Naive thymus-derived CD8-positive, alpha-beta T cell (primary cell): Measurements from ENCODE around the gene TMEM132D. TPM values are rescaled to one million over a fixed set of nuclear protein-coding genes. Genes with fewer than 3 reads are reported as not detected.

Experiments
- ATAC-seq, 2 donors: fragments of 150-1000 bp; cut with Tn5 transposase in 1 of 2; sonication (Bioruptor Pico), chemical (Tn5 transposase) in 1 of 2; 1 replicate in 1 of 2; 2 replicates in 1 of 2; pipeline ENCODE4 v1.10.0; 2021; ENCODE audit warnings: mild to moderate bottlenecking in 2 of 2, moderate library complexity in 2 of 2
- POLR2A ChIA-PET: fragments of 350-600 bp; sonication (Branson Sonifier 250); formaldehyde crosslinking; loops from one replicate; lab custom pipeline; 2021; ENCODE audit warnings: antibody characterized with exemption; lab: Charles Lee
- DNase-seq, 10 donors: peaks; one replicate each; pipeline versions ENCODE4 v3.0.0 to v3.0.0-alpha.2; 2020 to 2022
- H3K27ac Mint-ChIP-seq, 10 donors: one replicate each; pipeline ENCODE4 v1.8.0; 2020 to 2022; ENCODE audit warnings: mild to moderate bottlenecking in 10 of 10, mixed read lengths in 10 of 10, moderate library complexity in 4 of 10, inconsistent platforms in 1 of 10
- H3K27me3 Mint-ChIP-seq, 5 donors: one replicate each; pipeline ENCODE4 v1.8.0; 2021 to 2022; ENCODE audit warnings: mixed read lengths in 5 of 5
- H3K36me3 Mint-ChIP-seq, 3 donors: one replicate each; pipeline ENCODE4 v1.8.0; 2020 to 2022; ENCODE audit warnings: mixed read lengths in 3 of 3, mild to moderate bottlenecking in 2 of 3, inconsistent platforms in 1 of 3
- H3K4me1 Mint-ChIP-seq, 4 donors: one replicate each; pipeline ENCODE4 v1.8.0; 2021 to 2022; ENCODE audit warnings: mixed read lengths in 4 of 4
- H3K4me3 Mint-ChIP-seq, 10 donors: one replicate each; pipeline ENCODE4 v1.8.0; 2020 to 2022; ENCODE audit warnings: mild to moderate bottlenecking in 10 of 10, mixed read lengths in 10 of 10, moderate library complexity in 6 of 10, inconsistent platforms in 1 of 10
- H3K9me3 Mint-ChIP-seq, 9 donors: one replicate each; pipeline ENCODE4 v1.8.0; 2020 to 2022; ENCODE audit warnings: mixed read lengths in 9 of 9, mild to moderate bottlenecking in 3 of 9, inconsistent platforms in 1 of 9, moderate library complexity in 1 of 9
- polyA plus RNA-seq, 3 donors: library from polyadenylated mRNA; unstranded; fragments of 300-500 nt; fragmentation: Illumina TruSeq; gene quantifications; one replicate each; pipeline ENCODE4 v1.2.3, GENCODE V29; 2021
- total RNA-seq, 8 experiments: library from RNA in 2 of 8; stranded (reverse) in 2 of 8; gene quantifications; one replicate each; pipeline ENCODE4 v1.2.3 and lab custom pipeline; 2021 to 2026

Gene TMEM132D
- total and polyA plus RNA-seq, 5 experiments from 2014 or later: not detected

- ATAC-seq (no peak), DNase-seq (no peak)
- H3K4me3 Mint-ChIP-seq: no peak overlapping the region
- H3K4me1 Mint-ChIP-seq: no peaks in the 10 kb centered on the region
- POLR2A ChIA-PET: no interaction called here
- H3K27ac Mint-ChIP-seq: no peak overlapping the region
- peaks cover 0 to 2% (median 0%) of the 10 kb centered on the region in 5 donors for H3K27me3 Mint-ChIP-seq
- peaks cover 0 to 14% (median 1%) of the 10 kb centered on the region in 9 donors for H3K9me3 Mint-ChIP-seq
- no peaks in the 10 kb centered on the region for H3K36me3 Mint-ChIP-seq
Observed at GRCh38 chr12:129226851-129227250, 677.0 kb downstream of the TMEM132D start.

- ATAC-seq: no peak
- Mint-ChIP-seq H3K27me3 (peaks cover 0 to 2% (median 0%) of the 10 kb centered on the region in 5 donors), H3K9me3 (peaks cover 0 to 14% (median 3%) of the 10 kb centered on the region in 9 donors), H3K4me3 (no peak overlapping the region), H3K27ac (no peak overlapping the region), H3K4me1 (no peaks in the 10 kb centered on the region), H3K36me3 (no peaks in the 10 kb centered on the region)
- POLR2A ChIA-PET: no interaction called here
- DNase-seq: no peak
Observed at GRCh38 chr12:129226005-129226404, 677.8 kb downstream of the TMEM132D start.

- ATAC-seq (no peak), DNase-seq (no peak)
- Mint-ChIP-seq H3K27ac (peak overlapping the region in 1 of 10 donors; percentile 4), H3K36me3 (peaks cover 0 to 7% (median 0%) of the 10 kb centered on the region in 3 donors), H3K9me3 (peaks cover 0 to 27% (median 18%) of the 10 kb centered on the region in 9 donors), H3K4me3 (no peak overlapping the region), H3K4me1 (no peaks in the 10 kb centered on the region), H3K27me3 (peaks cover 0 to 7% (median 0%) of the 10 kb centered on the region in 5 donors)
- POLR2A ChIA-PET: no interaction called here
Observed at GRCh38 chr12:129215556-129215955, 688.3 kb downstream of the TMEM132D start.

GRCh38 chr12:129213551-129213950 lies 690.3 kb downstream of the TMEM132D start:
- POLR2A ChIA-PET: no interaction called here

GRCh38 chr12:129211862-129212630 lies 691.8 kb downstream of the TMEM132D start:
- H3K4me3 Mint-ChIP-seq: no peak overlapping the region

More at GRCh38 chr12:129213551-129213950, 690.3 kb downstream of the TMEM132D start:
- Mint-ChIP-seq H3K9me3 (peaks cover 0 to 27% (median 14%) of the 10 kb centered on the region in 9 donors), H3K4me1 (no peaks in the 10 kb centered on the region), H3K27me3 (peaks cover 0 to 8% (median 0%) of the 10 kb centered on the region in 5 donors), H3K4me3 (no peak overlapping the region), H3K36me3 (peaks cover 0 to 7% (median 0%) of the 10 kb centered on the region in 3 donors), H3K27ac (no peak overlapping the region)
- ATAC-seq (no peak), DNase-seq (no peak)

GRCh38 chr12:129208566-129208965 lies 695.3 kb downstream of the TMEM132D start:
- no peak for DNase-seq

More at GRCh38 chr12:129211862-129212630, 691.8 kb downstream of the TMEM132D start:
- DNase-seq (no peak), ATAC-seq (no peak)
- POLR2A ChIA-PET: no interaction called here
- H3K27ac Mint-ChIP-seq: no peak overlapping the region
- peaks cover 0 to 25% (median 11%) of the 10 kb centered on the region in 9 donors for H3K9me3 Mint-ChIP-seq
- H3K4me1 Mint-ChIP-seq: no peaks in the 10 kb centered on the region
- H3K36me3 Mint-ChIP-seq: peaks cover 0 to 7% (median 0%) of the 10 kb centered on the region in 3 donors
- peaks cover 0 to 12% (median 0%) of the 10 kb centered on the region in 5 donors for H3K27me3 Mint-ChIP-seq

GRCh38 chr12:129207084-129207483 lies 696.7 kb downstream of the TMEM132D start:
- no peak for ATAC-seq
- POLR2A ChIA-PET: no interaction called here
- Mint-ChIP-seq H3K4me3 (no peak overlapping the region), H3K27me3 (peaks cover 0 to 19% (median 2%) of the 10 kb centered on the region in 5 donors), H3K4me1 (no peaks in the 10 kb centered on the region), H3K9me3 (peaks cover 0 to 10% (median 3%) of the 10 kb centered on the region in 9 donors), H3K36me3 (no peaks in the 10 kb centered on the region), H3K27ac (no peak overlapping the region)
- DNase-seq: no peak

More at GRCh38 chr12:129208566-129208965, 695.3 kb downstream of the TMEM132D start:
- Mint-ChIP-seq H3K4me3 (no peak overlapping the region), H3K9me3 (peaks cover 0 to 10% (median 3%) of the 10 kb centered on the region in 9 donors), H3K27me3 (peaks cover 0 to 19% (median 2%) of the 10 kb centered on the region in 5 donors), H3K27ac (no peak overlapping the region), H3K36me3 (no peaks in the 10 kb centered on the region), H3K4me1 (no peaks in the 10 kb centered on the region)
- POLR2A ChIA-PET: no interaction called here
- no peak for ATAC-seq

GRCh38 chr12:129203456-129203855 lies 700.4 kb downstream of the TMEM132D start:
- ATAC-seq: no peak
- peaks cover 0 to 14% (median 7%) of the 10 kb centered on the region in 9 donors for H3K9me3 Mint-ChIP-seq
- H3K27me3 Mint-ChIP-seq: peaks cover 0 to 11% (median 0%) of the 10 kb centered on the region in 5 donors
- H3K27ac Mint-ChIP-seq: no peak overlapping the region
- H3K36me3 Mint-ChIP-seq: no peaks in the 10 kb centered on the region
- POLR2A ChIA-PET: no interaction called here
- no peak for DNase-seq
- H3K4me1 Mint-ChIP-seq: no peaks in the 10 kb centered on the region
- no peak overlapping the region for H3K4me3 Mint-ChIP-seq

- Mint-ChIP-seq H3K27me3 (peaks cover 0 to 9% (median 0%) of the 10 kb centered on the region in 5 donors), H3K9me3 (peaks cover 0 to 18% (median 8%) of the 10 kb centered on the region in 9 donors), H3K27ac (no peak overlapping the region), H3K36me3 (no peaks in the 10 kb centered on the region), H3K4me3 (no peak overlapping the region), H3K4me1 (no peaks in the 10 kb centered on the region)
- POLR2A ChIA-PET: no interaction called here
- no peak for ATAC-seq
- DNase-seq: no peak
Observed at GRCh38 chr12:129202109-129202814, 701.6 kb downstream of the TMEM132D start.

GRCh38 chr12:129201029-129201428 lies 702.8 kb downstream of the TMEM132D start:
- POLR2A ChIA-PET: no interaction called here
- DNase-seq: no peak
- Mint-ChIP-seq H3K9me3 (peaks cover 0 to 20% (median 7%) of the 10 kb centered on the region in 9 donors), H3K4me1 (no peaks in the 10 kb centered on the region), H3K36me3 (no peaks in the 10 kb centered on the region), H3K4me3 (no peak overlapping the region), H3K27me3 (peaks cover 0 to 7% (median 0%) of the 10 kb centered on the region in 5 donors), H3K27ac (no peak overlapping the region)
- no peak for ATAC-seq

- Mint-ChIP-seq H3K4me3 (no peak overlapping the region), H3K4me1 (no peaks in the 10 kb centered on the region), H3K27ac (no peak overlapping the region), H3K27me3 (peaks cover 0 to 7% (median 0%) of the 10 kb centered on the region in 5 donors), H3K36me3 (no peaks in the 10 kb centered on the region), H3K9me3 (peaks cover 0 to 20% (median 7%) of the 10 kb centered on the region in 9 donors)
- no peak for DNase-seq
- POLR2A ChIA-PET: no interaction called here
- no peak for ATAC-seq
Observed at GRCh38 chr12:129200576-129200975, 703.2 kb downstream of the TMEM132D start.

- peaks cover 0 to 6% (median 0%) of the 10 kb centered on the region in 5 donors for H3K27me3 Mint-ChIP-seq
- DNase-seq: no peak
- peaks cover 0 to 33% (median 13%) of the 10 kb centered on the region in 9 donors for H3K9me3 Mint-ChIP-seq
- no peak for ATAC-seq
- H3K4me3 Mint-ChIP-seq: no peak overlapping the region
- peaks cover 0 to 15% (median 0%) of the 10 kb centered on the region in 3 donors for H3K36me3 Mint-ChIP-seq
- H3K4me1 Mint-ChIP-seq: no peaks in the 10 kb centered on the region
- H3K27ac Mint-ChIP-seq: no peak overlapping the region
- POLR2A ChIA-PET: no interaction called here
Observed at GRCh38 chr12:129196927-129197326, 706.9 kb downstream of the TMEM132D start.

- no peak overlapping the region for H3K4me3 Mint-ChIP-seq
- peaks cover 0 to 19% (median 0%) of the 10 kb centered on the region in 3 donors for H3K36me3 Mint-ChIP-seq
- H3K27me3 Mint-ChIP-seq: peaks cover 0 to 6% (median 0%) of the 10 kb centered on the region in 5 donors
- H3K9me3 Mint-ChIP-seq: peaks cover 0 to 29% (median 12%) of the 10 kb centered on the region in 9 donors
- H3K4me1 Mint-ChIP-seq: no peaks in the 10 kb centered on the region
- ATAC-seq (no peak), DNase-seq (no peak)
- no peak overlapping the region for H3K27ac Mint-ChIP-seq
- POLR2A ChIA-PET: no interaction called here
Observed at GRCh38 chr12:129195081-129195480, 708.7 kb downstream of the TMEM132D start.
